NCI-H146 (cell line): ENCODE data around the gene MBNL1.

Source experiments
- DNase-seq: peaks from one replicate; lab custom pipeline; 2025; lab: John Stamatoyannopoulos, UW

The MBNL1 gene

DNA sequence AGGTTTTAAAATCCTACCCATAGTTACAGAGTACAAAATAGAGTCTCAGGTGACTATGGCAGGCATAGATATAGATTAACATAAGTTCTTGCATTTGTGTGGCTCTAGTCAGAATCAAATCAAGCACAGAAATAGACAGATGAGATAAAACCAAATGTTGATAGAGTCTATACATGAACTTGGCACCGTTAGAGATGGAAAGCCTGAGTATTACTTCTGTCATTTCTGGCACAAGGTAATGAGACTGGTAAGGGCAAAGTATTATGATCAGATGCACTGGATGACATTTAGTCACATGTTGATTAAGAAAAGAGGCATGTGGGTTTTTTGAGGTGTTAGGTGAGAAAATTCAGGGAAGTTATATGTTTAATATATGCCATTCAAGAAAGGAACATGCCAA, 219.7 kb downstream of the MBNL1 start:
- no peak for DNase-seq

GRCh38 chr3:152491922-152492321, 223.2 kb downstream of the MBNL1 start:
- no peak for DNase-seq

DNA sequence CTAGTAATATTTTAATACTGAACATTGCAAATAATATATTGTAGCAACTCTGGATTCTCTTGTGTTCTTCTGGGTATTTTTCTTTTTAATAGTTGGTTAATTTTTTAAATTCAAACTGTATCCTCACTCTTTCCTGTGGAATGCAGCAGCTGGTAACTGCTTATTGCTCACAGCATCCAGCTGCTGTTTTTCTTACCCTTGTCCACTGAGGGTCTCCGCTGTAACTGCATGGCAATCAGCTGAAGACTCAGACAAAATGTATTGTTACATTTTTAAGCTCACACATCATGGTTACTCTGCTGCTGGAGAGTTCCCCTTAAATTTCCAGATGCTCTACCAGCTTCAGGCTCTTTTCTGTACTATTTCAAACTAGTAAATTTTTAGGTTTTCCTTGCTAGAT, 227.6 kb downstream of the MBNL1 start:
- no peak for DNase-seq

- DNase-seq = no peak
Observed at GRCh38 chr3:152496716-152497115, 228.0 kb downstream of the MBNL1 start.

- DNase-seq = no peak
Observed at GRCh38 chr3:152497457-152497856, 228.7 kb downstream of the MBNL1 start.

- DNase-seq = no peak
Observed at GRCh38 chr3:152497890-152498289, 229.2 kb downstream of the MBNL1 start.

DNA sequence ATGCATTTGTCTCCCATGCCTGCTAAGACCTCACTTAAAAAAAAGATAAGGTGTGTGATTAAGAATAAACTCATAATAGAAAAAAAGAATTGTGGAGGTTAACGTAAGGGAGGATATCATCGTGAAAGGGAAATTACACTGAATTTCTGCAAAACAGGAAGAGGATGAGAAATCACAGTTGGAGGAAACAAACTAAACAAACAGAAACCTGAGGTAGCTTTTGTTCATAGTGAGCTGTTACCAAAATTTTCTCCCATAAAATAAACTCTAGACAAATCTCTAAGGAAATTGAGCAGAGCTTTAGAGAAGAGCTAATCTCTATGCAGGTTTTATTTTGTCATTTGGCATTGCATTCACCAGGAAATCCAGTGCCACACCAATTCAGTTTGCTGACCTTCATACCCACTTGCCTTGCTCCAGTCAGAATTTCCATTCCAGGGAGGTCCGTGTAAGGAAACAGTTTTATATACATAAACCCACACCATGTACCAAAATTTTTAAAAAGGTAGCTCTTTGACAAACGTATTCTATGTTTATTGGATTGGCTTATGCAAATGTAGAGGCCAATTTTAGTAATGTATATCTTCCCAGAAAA, 231.2 kb downstream of the MBNL1 start:
- peak; percentile 6 for DNase-seq

DNA sequence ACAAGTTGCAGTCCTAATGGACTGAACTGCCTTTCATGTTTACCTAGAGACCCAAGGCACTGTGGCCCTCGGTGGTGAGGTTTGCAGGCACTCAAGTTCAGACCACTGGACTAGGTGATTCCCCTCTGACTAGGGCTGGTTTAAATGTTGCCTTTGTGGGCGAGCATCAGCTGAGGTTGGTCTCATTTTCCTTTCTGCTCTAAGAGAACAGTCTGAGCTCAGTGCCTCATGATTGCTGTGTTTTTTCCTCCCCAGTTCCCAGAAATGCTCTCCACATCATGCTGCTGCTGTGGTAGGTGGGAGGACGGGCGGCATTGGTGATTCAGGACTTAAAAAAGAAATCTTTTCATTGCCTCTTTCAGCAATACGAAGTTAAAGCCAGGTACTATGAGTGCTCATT, 237.2 kb downstream of the MBNL1 start:
- DNase-seq = no peak

- peak; percentile 19 for DNase-seq
Observed at GRCh38 chr3:152508705-152509104, 240.0 kb downstream of the MBNL1 start.

GRCh38 chr3:152511904-152512303, 243.2 kb downstream of the MBNL1 start:
- DNase-seq = no peak

DNA sequence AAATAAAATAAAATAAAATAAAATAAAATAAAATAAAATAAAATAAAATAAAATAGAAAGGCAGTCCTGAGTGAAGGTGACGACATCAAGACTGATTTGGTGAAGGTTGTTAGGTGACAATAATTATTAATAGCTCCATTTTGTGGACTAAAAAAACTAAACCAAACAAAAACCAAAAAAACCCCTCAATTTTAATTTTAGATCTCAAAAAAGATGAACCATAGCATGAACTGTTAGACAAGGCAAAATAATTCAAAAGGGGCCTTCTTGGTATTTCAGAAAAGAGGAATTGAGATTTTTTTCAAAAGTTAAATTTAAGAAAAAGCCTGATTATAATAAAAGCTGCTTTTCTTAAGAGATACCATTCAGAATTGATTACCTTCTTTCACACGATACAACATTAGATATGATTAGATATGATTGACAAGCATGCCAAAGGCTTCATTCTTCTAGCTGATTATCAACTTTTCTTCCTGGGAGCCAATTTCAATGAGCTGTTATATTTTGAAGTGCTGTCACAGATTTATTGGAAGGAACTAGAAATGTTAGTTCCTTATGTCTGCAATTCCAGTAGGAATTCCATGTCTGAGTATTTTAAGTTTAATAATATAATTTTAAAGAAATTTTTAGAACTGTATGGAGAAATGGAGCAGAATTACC, 244.7 kb downstream of the MBNL1 start:
- no peak for DNase-seq
